GM21526 (cell line): ENCODE results near the gene TM9SF1.

Experiments
- ATAC-seq: cut with Tn5 transposase; IDR thresholded peaks from one replicate; pipeline ENCODE4 v1.9.1; 2021; ENCODE audit warnings: moderate library complexity; ENCODE audit not compliant: unreplicated experiment, low FRiP score

Gene TM9SF1

DNA sequence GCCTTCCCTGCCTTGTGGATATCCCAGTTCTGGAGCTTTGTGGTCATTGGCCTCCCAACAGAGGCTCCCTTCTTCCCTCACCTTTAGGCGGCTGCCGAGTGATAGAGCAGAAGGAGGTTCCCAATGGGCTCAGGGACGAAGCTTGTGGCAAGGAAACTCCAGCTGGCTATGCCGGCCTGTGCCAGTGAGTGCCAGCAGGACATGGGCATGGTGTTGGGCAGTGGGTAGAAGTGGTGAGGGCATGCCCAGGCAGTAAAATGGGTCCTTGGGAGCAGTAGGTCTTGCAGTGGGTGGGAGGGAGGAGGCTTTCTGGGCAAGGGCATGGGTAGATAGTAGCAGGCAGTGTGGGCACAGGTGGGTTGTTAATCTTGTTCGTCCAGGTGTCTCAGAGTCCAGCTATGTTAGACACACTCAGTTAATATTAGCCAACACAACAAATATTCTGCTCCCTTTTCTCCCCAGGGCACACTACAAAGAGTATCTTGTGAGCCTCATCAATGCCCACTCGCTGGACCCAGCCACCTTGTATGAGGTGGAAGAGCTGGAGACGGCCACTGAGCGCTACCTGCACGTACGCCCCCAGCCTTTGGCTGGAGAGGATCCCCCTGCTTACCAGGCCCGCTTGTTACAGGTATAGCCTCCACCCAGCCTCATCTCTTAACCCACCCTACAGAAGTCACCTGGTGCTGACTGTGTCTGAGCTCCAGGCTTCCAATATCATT, 35.3 kb downstream of the TM9SF1 start:
- no peak for ATAC-seq

DNA sequence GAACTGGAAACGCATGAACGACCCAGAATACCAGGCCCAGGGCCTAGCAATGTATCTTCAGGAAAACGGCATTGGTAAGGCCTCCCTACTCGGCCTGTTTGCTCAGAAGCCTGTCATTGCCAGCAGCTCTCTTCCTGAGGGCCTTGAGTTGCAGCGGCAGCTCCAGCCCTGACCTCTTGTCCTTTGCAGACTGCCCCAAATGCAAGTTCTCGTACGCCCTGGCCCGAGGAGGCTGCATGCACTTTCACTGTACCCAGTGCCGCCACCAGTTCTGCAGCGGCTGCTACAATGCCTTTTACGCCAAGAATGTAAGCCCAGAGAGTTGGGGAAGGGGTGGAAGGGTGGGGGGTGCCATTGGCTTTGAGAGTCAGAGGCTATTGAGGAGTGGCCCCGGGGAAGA, 37.9 kb downstream of the TM9SF1 start:
- ATAC-seq: no peak

DNA sequence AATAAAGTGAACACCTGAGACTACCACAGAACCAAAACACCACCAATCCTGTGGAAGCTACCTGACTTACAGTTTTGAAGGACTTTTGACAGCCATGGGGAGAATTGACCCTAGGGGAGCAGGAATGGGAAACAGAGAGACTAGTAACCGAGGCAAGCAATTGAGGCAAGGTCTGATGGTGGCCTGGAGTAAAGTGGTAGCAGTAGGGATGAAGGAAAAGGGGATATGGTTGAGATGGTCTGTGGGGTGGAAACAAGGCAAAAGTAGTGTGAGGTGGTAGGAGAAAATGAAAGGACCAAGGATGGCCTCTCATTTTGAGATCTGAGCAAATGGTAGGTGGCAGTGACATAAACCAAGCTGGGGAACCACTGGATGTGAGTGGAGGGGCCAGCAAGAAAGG, 38.4 kb downstream of the TM9SF1 start:
- no peak for ATAC-seq

DNA sequence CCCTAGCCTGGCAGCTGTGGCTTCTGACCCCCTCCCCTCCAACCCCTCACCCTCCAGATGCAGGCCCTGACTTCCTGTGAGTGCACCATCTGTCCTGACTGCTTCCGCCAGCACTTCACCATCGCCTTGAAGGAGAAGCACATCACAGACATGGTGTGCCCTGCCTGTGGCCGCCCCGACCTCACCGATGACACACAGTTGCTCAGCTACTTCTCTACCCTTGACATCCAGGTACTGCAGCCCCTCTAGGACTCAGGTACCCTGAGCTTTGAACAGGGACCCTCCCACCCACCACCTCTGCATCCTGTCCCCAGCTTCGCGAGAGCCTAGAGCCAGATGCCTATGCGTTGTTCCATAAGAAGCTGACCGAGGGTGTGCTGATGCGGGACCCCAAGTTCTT, 40.1 kb downstream of the TM9SF1 start:
- no peak for ATAC-seq

DNA sequence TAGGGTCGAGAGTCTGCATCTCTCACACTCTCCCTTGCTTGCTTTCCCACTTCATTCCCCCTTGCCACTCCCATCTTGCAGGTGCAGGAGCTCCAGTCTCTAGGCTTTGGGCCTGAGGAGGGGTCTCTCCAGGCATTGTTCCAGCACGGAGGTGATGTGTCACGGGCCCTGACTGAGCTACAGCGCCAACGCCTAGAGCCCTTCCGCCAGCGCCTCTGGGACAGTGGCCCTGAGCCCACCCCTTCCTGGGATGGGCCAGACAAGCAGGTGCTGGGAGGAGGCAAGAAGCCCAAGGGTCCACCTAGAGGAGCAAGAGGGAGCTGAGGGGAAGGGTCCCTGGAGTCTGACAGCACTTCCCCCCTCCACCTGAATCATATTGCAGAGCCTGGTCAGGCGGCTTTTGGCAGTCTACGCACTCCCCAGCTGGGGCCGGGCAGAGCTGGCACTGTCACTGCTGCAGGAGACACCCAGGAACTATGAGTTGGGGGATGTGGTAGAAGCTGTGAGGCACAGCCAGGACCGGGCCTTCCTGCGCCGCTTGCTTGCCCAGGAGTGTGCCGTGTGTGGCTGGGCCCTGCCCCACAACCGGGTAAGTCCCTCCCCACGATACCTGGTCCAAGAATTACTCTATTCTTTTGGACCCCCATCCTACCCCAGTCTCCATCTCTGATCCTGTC, 43.7 kb downstream of the TM9SF1 start:
- no peak for ATAC-seq

DNA sequence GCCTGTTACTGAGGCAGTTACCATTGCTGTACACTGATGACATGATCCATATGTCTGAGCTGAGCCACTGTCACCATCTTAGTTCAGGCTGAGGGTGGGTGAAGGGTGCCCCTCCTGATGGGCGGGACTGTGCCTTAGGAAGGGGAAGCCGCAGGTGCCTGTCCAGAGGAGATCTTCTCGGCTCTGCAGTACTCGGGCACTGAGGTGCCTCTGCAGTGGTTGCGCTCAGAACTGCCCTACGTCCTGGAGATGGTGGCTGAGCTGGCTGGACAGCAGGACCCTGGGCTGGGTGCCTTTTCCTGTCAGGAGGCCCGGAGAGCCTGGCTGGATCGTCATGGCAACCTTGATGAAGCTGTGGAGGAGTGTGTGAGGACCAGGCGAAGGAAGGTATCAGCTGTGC, 44.2 kb downstream of the TM9SF1 start:
- ATAC-seq: no peak

DNA sequence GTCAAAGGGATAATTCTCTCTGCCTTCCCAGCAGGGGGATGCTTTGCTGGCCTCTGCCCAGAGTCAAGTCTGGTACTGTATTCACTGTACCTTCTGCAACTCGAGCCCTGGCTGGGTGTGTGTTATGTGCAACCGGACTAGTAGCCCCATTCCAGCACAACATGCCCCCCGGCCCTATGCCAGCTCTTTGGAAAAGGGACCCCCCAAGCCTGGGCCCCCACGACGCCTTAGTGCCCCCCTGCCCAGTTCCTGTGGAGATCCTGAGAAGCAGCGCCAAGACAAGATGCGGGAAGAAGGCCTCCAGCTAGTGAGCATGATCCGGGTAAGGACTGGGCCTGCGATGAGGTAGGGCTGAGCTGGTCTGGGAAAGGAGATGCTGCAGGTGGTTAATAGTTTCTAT, 44.7 kb downstream of the TM9SF1 start:
- no peak for ATAC-seq

DNA sequence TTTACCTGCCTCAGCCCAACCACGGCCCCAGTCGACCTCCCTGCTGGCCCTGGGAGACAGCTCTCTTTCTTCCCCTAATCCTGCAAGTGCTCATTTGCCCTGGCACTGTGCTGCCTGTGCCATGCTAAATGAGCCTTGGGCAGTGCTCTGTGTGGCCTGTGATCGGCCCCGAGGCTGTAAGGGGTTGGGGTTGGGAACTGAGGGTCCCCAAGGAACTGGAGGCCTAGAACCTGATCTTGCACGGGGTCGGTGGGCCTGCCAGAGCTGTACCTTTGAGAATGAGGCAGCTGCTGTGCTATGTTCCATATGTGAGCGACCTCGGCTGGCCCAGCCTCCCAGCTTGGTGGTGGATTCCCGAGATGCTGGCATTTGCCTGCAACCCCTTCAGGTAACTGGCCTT, 45.2 kb downstream of the TM9SF1 start:
- ATAC-seq: no peak

DNA sequence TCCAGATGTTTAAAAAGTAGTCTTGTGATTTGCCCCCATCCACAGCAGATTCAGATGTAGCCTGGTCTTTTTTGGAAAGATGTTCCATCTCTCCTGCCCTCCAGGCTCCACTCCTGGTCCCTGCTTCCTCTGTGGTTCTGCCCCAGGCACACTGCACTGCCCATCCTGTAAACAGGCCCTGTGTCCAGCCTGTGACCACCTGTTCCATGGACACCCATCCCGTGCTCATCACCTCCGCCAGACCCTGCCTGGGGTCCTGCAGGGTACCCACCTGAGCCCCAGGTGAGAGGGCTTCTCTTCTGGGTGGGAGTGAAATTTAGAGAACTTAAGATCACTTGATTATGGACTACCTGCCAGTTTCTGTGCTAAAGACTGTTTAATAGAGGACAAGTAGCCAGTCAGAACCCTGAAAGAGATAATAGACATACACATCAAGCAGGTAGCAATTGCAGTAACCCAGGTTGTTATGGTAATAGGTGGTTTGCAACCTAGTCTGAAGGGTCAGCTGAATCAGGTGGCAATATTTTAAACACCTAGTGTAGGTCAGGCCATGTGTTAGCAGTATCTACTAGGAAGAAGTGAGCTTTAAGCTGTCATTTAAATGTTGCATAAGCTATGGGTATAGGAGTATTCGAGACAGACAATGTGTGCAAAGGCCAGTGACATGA, 45.8 kb downstream of the TM9SF1 start:
- no peak for ATAC-seq

DNA sequence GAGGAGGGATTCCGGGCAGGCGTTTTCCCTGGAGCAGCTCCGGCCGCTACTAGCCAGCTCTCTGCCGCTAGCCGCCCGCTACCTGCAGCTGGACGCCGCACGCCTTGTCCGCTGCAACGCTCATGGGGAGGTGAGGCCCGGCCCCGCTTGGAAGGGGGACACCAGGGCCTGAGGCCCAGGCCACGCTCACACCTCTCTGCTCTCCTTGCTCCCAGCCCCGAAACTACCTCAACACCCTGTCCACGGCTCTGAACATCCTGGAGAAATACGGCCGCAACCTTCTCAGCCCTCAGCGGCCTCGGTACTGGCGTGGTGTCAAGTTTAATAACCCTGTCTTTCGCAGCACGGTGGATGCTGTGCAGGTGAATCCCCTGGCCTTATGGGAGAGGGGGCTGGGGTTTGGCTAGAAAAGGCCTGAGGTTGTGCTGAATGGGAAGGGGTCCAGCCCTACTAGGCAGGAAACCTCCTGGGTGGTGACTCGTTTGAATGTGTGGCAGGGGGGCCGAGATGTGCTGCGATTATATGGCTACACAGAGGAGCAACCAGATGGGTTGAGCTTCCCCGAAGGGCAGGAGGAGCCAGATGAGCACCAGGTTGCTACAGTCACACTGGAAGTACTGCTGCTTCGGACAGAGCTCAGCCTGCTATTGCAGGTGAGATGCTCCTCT, 47.3 kb downstream of the TM9SF1 start:
- ATAC-seq: no peak

DNA sequence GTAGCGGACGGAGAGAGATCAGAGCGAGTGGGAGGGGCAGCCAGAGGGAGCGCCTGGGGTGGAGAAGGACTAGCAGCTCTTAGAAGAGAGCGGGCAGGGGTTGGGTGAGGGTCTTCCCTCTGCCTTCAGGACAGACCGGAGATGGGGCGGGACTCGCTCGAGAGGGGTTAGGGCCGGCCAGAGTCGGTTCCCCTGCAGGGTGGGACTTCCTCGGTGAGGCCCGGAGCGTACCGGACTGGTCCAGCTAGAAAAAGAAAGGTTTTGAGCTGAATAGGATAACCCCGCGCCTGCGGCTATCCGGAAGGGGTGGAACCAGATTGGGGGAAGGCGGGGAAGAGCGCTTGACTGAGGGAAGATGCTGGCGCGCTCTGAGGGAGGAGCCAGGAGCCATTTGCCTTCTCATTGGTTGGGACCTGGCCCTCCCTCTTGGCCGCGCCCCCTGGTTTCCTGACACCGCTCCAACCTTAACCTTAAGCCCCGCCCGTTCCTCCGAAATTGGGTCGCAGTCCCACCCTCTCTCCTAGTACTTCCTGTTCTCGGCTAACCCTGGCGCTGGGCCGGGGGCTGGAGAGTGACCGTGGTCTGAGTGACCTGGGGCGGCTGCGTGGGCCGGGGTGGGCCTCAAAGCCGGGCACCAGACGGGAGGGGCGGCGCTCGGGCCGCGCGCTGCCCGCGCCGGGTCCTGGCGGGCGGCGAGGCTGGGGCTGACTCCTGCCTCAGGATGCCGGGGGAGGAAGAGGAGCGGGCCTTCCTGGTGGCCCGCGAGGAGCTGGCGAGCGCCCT, 48.1 kb downstream of the TM9SF1 start, which contains the start of gene RNF31:
Gene RNF31 (plus strand): TSS at position 521 of the 783 bp plus-strand sequence. CDS start 201 bp downstream, at position 722.
- ATAC-seq: peak; percentile 65

DNA sequence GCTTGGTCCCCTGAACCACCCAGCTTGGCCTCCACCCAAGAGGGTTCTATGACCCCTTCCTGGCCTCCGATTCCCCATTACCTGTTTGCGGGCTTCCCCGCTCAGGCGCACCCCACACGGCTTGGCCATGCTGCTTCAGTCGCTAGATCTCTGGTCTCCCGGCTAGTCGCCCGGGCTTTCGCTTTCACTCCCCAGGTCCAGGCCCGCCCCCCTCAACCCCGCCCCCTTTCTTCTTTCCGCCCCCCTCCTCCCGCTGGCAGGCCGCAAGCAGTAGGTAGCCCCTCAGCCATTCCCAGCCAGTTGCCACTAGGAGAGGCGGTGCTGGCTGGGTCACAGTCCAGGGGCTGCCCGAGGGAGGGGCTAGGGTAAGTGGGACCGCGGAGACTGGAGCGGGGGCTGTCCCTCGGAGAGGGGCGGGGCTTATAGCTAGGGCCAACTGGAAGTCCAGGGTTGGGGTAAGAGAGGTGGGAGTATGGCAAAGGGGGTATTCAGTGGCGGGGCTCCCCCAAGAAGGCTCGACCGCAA, 48.7 kb downstream of the TM9SF1 start, which contains the start of gene PSME2:
Gene PSME2 (minus strand): TSS at position 158 of the 525 bp plus-strand sequence. CDS start 29 bp downstream, at position 129.
- ATAC-seq: peak; percentile 44

DNA sequence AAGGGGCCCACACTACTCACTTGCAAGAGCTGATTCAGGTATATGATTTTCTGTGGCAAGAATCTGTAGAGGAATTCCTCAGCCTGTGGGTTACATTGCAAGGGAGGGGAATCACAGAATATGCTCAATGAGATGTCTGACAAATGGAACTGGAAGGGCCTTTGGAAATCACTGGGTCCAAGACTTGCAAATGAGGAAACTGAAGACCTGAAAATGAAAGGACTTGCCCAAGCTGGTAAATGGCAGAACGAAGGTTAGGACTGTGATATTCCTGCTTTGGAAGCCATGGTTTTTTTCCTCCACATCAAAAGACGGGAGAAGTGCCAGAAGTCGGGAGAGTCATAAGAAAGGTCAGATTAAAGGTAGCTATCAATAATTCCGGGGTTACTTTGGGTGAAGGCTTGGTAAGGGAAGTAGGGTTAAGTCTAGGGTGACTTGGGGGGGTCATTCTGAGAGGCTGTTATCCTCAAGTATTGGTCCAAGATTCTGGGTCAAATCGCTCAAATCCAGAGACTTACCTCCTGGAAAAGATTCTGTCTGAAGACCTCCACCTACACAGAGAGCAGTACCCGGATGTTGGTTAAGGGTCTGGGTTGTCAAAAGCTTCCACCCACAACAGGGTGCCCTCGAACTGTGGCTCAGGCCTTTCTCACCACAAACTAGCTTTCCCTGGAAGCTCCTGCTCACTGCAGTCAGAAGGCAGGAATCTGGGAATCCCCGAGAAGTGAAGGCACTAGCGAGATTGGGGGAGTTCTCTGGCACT, 49.4 kb downstream of the TM9SF1 start:
- no peak for ATAC-seq

DNA sequence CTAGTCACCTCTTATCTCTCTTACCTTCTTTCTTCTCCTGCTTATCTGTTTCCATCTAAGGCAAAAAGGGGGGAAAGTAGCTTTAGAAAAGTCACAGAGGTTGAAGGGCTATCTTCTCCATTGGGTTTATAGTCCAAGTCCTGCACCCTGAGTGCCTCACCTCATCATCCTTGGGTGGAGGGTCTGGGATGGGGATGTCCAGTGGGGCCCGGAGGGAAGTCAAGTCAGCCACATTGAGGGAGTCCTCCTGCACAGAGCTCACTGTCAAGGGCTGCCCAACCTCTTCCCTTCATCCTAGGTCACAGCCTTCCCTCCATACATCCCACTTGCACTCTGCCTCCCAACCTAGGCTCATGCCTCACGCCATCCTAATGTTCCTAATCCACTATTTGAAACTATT, 50.0 kb downstream of the TM9SF1 start:
- no peak for ATAC-seq

DNA sequence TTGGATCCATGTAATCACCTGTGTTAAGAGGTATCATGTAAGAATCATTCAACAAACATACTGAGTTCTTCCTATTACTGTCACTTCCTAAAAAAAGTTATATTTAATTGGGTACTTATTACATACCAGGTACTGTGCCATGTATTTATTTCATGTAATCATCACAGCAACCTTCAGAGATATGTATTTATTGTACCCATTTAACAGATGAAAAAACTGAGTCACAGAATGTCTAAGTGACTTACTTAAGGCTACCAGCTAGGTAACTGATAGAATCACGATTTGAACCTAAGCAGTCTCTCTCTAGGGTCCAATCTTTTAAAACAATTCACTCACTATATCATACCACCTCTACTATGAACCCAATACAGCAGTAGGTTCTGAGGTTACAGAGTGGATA, 50.8 kb downstream of the TM9SF1 start:
- ATAC-seq: no peak

DNA sequence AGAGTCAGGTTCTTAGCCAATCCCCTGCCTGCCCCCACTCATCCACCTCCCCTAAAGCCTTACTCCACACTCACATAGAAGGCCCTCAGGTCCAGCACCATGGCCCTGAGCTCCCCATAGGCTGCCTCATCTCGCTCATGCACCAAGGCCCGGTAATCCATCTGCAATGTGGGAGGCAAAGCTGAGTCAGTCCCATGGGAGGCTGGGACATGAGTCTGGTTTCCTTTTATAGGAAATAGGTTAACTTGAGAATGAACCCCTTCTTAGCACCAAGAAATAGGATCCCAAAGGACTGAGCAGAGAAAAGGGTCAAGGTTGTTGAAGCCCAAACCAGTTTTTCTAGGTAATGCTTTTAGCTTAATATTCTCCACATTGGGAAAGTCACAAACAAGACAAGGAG, 51.7 kb downstream of the TM9SF1 start:
- no peak for ATAC-seq

DNA sequence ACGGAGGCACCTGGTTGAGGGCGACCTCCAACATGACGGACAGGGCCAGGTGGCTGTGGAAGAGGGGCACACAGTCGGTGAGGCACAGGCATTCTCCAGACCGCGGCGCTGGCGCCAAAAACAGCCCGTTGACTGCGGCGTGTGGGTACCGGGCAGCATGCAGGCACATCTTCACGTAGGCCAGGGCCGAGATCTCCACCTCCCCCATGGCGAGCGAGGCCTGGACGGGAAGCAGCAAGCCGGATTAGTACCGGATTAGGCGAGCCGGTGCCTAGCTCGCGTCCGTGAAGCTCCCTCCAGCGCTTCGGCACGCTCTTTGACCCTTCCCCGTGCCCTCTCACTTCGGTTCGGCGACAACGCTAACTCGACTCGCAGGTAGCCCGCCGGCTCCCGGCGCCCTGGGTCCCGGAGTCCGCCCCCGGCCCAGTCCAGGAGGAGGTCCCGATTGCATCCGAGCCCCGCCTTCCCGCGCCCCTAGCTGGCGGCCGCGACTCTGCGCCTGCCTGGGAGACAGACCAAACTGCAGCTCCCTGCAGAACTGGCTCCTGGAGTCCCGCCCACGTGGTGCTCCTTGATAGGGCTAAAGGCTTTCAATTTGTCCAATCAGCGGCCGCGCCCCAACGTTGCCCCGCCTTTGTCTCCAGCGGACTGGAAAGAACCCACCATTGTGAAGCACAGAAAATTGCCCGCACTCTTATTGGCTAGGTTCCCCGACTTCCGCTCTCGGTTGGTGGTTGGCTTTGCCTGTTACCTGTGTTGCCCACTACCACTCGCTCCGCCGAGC, 54.0 kb downstream of the TM9SF1 start, which contains the start of gene EMC9:
Gene EMC9 (minus strand): TSS at position 495 of the 784 bp plus-strand sequence. CDS start 287 bp downstream, at position 208.
- ATAC-seq: peak; percentile 68

DNA sequence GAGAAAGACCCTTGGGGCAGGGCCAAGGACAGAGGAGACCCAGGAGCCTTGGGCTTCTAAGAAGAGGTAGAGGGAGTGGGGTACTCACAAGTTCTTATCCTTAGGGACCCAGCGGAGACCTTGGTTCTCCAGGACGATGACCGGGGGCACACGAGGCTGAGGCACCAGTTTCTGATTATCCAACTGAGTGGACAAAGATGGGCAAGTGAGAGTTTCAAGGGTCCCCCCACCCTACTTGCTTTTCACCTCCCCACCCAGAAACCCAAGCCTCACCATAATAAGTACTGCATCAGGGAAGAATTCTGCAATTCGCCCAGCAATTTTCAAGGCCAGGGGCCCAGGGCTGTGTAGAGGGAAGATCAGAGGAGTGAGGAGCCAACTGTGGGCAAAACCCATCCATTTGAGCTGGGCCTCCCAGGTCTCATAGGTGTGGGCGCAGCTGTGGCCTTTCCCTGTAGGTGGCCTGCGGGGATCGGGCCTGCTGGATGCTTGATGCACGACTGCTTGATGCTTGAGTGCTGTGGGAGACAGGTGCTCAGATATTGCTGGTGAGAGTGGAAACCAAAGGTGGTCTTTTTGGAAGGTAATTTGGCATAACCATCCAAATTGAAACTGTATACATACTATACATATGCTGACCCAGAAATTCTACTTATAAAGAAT, 55.8 kb downstream of the TM9SF1 start:
- ATAC-seq: no peak
